Measurements from ENCODE around the gene U2AF2. TPM values are rescaled to one million over a fixed set of nuclear protein-coding genes. Genes with fewer than 3 reads are reported as not detected.

U2AF2 gene
- total and polyA plus RNA-seq, 12 donors: 58.9 to 243 (median 117) TPM

DNA sequence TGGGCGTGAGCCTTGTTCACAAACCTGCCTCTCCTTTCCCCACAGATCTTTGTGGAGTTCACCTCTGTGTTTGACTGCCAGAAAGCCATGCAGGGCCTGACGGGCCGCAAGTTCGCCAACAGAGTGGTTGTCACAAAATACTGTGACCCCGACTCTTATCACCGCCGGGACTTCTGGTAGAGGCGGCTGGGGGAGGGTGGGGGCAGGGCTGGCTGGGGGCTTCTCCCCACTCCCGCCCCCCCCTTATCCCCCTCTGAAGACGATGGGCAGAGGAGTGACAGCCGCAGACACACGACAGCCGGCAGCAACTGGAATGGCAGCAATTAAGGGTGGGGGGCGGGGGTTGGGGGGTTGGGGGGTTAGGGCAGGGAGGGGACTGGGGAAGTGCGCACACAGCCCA is 19.1 kb downstream of the U2AF2 start:
- peaks cover 0 to 32% of the 10 kb centered on the region in 2 donors for H3K36me3 ChIP-seq (replicated peaks in 1 of 2)
- H3K27me3 ChIP-seq: no peaks in the 10 kb centered on the region
- 61 to 78% (median 72%) methylated on average over 9 to 15 of the region's 15 CpGs for WGBS, 4 donors
- H3K4me1 ChIP-seq (replicated peaks in 1 of 2): peaks cover 31 to 44% of the 10 kb centered on the region in 2 donors
- H3K9me3 ChIP-seq (replicated peaks in 1 of 3): no peaks in the 10 kb centered on the region
- no peak for DNase-seq
- H3K4me3 ChIP-seq: no peak overlapping the region
- TF ChIP-seq CTCF (IDR thresholded peaks at IDR 0.05) (no peak), POLR2A (IDR thresholded peaks at IDR 0.05) (no peak)
- H3K27ac ChIP-seq: peak overlapping the region in 1 of 5 donors; percentile 97
- intact Hi-C loops (cut with DNase I): no loop called here

GRCh38 chr19:55674459-55674840 is 19.6 kb downstream of the U2AF2 start:
- intact Hi-C loops (cut with DNase I): no loop called here
- H3K4me3 ChIP-seq: peak overlapping the region in 2 of 4 donors; percentile 28 to 99
- no peak for DNase-seq
- TF ChIP-seq CTCF (IDR thresholded peaks at IDR 0.05): no peak
- TF ChIP-seq POLR2A (IDR thresholded peaks at IDR 0.05): no peak
- H3K4me1 ChIP-seq (replicated peaks in 1 of 2): peaks cover 37 to 50% of the 10 kb centered on the region in 2 donors
- no peaks in the 10 kb centered on the region for H3K27me3 ChIP-seq
- H3K9me3 ChIP-seq (replicated peaks in 1 of 3): no peaks in the 10 kb centered on the region
- H3K27ac ChIP-seq: peak overlapping the region in 4 of 5 donors; percentile 83 to 97 (median 85)
- H3K36me3 ChIP-seq (replicated peaks in 1 of 2): peaks cover 0 to 32% of the 10 kb centered on the region in 2 donors
- 18 to 30% (median 22%) methylated on average over 11 to 17 of the region's 17 CpGs for WGBS, 4 donors

DNA sequence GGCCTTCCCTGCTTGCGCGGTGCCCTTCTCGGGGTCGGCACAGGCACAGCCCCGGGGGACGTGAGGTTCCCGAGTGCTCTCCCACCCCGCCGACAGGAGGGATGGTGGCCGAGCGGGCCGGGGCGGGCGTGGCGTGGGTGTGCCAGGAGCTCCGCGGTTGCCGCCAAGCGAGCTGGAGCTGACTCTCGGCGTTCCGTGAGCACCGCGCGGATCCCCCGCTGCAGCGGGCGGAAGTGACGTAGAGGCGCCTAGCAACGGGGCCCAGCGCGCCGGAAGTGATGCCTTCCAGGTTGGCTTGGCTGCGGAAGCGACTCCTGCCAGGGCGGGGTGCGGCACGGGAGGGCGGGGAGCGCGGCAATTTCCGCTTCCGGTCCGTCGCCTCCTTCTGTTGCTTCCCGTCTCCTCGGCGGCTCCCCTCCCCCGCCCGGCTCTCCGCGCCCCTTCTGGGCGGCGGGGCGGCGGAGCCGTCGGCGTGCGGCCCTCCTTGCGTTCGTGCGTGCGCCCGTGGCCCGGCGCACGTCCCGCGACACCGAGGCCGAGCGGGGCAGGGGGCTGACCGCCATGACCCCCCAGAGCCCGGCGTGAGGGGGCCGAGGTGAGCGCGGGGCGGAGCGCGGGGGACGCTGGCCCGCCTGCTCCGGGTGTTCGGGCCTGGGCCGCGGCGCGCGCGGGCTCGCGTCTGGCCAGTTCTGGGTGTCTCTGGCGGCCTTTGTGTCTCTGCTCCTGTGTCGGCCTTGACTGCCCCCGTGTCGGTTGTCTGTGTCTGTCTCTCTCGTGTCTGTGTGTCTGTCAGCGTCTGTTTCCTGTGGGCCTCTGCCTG is 20.2 kb downstream of the U2AF2 start, which contains the start of gene EPN1:
Gene EPN1 (plus strand): TSS at position 386 of the 820 bp plus-strand sequence. CDS start 3,402 bp downstream, outside the sequence.
- Histone ChIP-seq H3K36me3 (replicated peaks in 1 of 2) (peaks cover 0 to 32% of the 10 kb centered on the region in 2 donors), H3K27ac (peak within 1 kb of the TSS; percentile 65 to 97 (median 83)), H3K9me3 (replicated peaks in 1 of 3) (no peaks in the 10 kb centered on the region), H3K4me1 (replicated peaks in 1 of 2) (peaks cover 43 to 56% of the 10 kb centered on the region in 2 donors), H3K27me3 (no peaks in the 10 kb centered on the region), H3K4me3 (peak within 1 kb of the TSS; percentile 36 to 99 (median 76))
- WGBS, 4 donors: 0 to 1% (median 1%) methylated on average over 11 to 101 of the region's 101 CpGs
- peak; percentile 96 to 99 (median 98) for DNase-seq
- TF ChIP-seq CTCF (IDR thresholded peaks at IDR 0.05) (peak in 1 of 6 experiments; percentile 3), POLR2A (IDR thresholded peaks at IDR 0.05) (peak; percentile 25 to 34)
- intact Hi-C loops (cut with DNase I): no loop called here

GRCh38 chr19:55675661-55676354 is 21.0 kb downstream of the U2AF2 start:
- H3K9me3 ChIP-seq (replicated peaks in 1 of 3): no peaks in the 10 kb centered on the region
- peaks cover 50 to 63% of the 10 kb centered on the region in 2 donors for H3K4me1 ChIP-seq (replicated peaks in 1 of 2)
- H3K27ac ChIP-seq: peak overlapping the region; percentile 65 to 97 (median 83)
- 7 to 14% (median 8%) methylated on average over 16 of the region's 16 CpGs for WGBS, 4 donors
- peaks cover 0 to 32% of the 10 kb centered on the region in 2 donors for H3K36me3 ChIP-seq (replicated peaks in 1 of 2)
- no peaks in the 10 kb centered on the region for H3K27me3 ChIP-seq
- no peak for DNase-seq
- TF ChIP-seq CTCF (IDR thresholded peaks at IDR 0.05) (no peak), POLR2A (IDR thresholded peaks at IDR 0.05) (no peak)
- H3K4me3 ChIP-seq: peak overlapping the region; percentile 36 to 99 (median 76)
- intact Hi-C loops (cut with DNase I): no loop called here
